HuH-7.5 (cell line): ENCODE measurements around the gene PRSS8.

Experiments
- DNase-seq: peaks from one replicate; pipeline ENCODE4 v3.0.0; 2011; ENCODE audit warnings: low spot score

PRSS8 gene

GRCh38 chr16:31128711-31129567 lies 6.6 kb downstream of the PRSS8 start:
- DNase-seq, result no peak

- no peak for DNase-seq
Measured at GRCh38 chr16:31127182-31127581, 8.3 kb downstream of the PRSS8 start.

DNA sequence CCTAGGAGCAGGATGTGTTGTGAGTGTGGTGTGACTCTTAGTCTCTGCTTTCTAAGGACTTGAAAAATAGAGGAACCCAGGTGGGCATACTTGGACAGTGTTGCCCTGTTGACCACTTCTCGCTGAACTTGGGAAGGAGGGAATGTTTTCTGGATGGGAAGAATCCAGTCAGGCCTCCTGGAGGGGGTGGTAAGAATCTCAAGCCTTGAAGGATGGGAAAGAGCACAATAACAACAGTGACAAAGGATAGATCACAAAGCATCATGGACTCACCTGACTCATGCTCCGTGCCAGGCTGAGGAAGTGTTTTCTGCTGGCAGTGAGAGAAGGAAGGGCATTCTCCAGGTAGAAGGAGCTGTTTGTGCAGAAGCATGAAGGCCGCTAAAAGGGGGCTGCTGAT lies 9.7 kb downstream of the PRSS8 start:
- no peak for DNase-seq

DNA sequence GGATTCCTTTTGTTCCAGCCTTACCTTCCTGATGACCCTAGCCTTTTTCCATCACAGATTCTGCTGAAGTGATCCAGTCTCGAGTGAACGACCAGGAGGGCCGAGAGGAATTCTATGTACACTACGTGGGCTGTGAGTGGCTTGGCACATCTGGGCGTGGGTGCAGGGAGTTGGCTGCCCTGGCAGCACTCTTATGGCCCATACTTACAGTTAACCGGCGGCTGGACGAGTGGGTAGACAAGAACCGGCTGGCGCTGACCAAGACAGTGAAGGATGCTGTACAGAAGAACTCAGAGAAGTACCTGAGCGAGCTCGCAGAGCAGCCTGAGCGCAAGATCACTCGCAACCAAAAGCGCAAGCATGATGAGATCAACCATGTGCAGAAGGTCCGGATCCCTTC lies 15.4 kb downstream of the PRSS8 start:
- no peak for DNase-seq

DNA sequence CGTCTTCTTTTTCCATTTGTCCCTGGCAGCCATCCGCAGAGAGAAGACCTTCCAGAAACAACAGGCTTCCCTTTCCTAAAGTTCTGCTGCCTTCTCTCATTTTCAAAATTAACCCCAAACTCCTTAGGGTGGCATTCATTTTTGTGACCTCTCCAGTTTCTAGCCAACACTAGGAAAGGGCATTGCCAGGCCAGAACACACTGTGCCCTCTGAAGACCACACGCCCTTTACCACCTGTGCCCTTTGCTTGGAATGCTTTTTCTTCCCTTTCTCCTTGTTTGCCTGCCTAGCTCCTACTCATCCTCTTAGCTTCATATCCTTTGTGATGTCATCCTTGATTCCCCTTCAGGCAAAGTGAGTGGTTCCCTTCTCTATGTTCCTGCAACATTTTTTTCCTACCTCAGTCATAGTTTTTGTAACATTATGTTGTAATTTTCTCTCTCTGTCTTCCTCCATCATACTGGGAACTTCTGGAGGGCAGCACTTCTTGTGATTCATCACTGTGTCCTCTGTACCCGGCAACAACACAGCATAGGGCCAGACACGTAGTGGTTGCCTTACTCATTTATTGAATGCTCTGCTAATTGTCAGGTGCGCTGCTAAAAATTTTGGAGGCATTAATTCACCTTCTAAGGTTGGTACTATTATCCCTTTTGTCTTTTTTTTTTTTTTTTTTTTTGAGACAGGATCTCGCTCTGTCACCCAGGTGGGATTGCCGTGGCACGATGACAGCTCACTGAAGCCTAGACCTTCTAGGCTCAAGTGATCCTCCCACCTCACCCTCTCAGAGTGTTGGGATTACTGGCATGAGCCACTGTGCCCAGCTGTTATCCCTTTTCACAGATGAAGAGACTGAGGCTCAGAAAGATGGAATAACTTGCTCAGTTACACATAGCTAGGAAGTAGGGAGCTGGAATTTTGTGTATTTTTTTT lies 17.0 kb downstream of the PRSS8 start:
- DNase-seq, result no peak

- peak; percentile 96 for DNase-seq
Measured at GRCh38 chr16:31117384-31118222, 17.9 kb downstream of the PRSS8 start, which contains the start of gene KAT8. Gene KAT8, plus strand, starts transcription at chr16:31117664. Its CDS starts 18 bp downstream, at chr16:31117682.

DNA sequence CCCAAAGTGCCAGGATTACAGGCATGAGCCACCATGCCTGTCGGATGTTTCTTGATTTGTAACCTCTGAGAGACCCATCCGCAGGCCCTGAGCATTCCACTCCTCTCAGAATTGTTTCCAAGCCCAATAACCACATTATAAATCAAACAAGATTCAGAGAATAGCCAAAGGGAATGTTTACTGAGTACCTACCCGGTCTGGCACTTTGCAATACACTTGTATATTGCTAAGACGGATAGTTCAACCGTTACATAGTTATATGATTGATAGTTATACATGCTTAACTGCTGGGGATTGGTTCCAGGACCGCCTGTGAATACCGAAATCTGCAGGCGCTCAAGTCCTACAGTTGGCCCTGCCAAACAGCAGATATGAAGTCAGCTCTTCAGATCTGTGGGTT lies 21.1 kb downstream of the PRSS8 start:
- DNase-seq, result no peak

GRCh38 chr16:31113121-31114120 lies 22.1 kb downstream of the PRSS8 start:
- DNase-seq, result no peak

DNA sequence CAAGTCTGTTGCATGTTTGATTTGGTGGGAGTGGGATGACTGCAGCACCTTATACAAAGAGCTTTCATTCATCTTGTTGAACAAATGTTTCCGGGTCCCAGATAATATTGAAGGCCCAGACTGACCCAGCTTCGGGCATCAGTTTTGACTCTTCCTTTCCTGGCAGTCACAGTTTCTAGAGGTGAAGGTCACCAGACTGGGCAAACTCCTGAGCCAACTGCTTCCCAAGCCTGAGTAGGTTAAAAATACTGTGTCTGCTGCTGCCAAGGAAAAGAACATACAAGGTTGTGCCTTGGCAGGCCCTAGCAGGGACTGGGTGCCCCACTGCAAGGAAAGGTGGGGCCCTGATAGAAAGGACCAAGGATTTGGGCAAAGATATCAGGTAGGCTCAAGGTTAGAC lies 22.8 kb downstream of the PRSS8 start:
- no peak for DNase-seq

GRCh38 chr16:31111881-31112466 lies 23.6 kb downstream of the PRSS8 start:
- no peak for DNase-seq

GRCh38 chr16:31110106-31111034 lies 25.2 kb downstream of the PRSS8 start:
- no peak for DNase-seq

- DNase-seq, result no peak
Measured at GRCh38 chr16:31109622-31110021, 25.9 kb downstream of the PRSS8 start.

DNA sequence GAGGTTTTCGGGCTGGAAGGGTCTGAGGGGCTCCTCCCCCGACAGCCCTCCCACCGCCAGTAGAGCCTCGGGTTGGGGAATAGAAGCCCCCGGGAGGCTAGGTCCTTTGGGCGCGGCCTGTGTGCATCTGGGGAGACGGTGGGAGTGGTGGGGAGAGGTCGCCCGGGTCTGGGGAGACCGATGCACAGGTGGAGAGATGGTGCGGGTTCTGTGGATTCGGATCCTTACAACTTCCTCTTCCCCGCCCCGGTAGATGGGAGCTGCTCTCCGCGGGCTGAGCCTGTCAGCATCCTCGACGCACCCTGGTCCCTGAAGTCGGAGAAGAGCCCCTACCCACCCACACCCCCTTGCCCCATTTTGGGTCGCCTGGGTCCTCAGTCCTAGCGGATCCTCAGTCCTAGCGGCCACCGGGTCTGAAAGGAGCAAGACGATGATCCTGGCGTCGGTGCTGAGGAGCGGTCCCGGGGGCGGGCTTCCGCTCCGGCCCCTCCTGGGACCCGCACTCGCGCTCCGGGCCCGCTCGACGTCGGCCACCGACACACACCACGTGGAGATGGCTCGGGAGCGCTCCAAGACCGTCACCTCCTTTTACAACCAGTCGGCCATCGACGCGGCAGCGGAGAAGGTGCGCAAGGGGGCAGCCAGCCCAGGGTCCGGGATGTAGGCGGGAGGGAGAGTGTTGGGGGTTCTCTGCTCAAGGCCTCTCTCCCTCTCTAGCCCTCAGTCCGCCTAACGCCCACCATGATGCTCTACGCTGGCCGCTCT lies 26.6 kb downstream of the PRSS8 start:
- DNase-seq, result no peak

DNA sequence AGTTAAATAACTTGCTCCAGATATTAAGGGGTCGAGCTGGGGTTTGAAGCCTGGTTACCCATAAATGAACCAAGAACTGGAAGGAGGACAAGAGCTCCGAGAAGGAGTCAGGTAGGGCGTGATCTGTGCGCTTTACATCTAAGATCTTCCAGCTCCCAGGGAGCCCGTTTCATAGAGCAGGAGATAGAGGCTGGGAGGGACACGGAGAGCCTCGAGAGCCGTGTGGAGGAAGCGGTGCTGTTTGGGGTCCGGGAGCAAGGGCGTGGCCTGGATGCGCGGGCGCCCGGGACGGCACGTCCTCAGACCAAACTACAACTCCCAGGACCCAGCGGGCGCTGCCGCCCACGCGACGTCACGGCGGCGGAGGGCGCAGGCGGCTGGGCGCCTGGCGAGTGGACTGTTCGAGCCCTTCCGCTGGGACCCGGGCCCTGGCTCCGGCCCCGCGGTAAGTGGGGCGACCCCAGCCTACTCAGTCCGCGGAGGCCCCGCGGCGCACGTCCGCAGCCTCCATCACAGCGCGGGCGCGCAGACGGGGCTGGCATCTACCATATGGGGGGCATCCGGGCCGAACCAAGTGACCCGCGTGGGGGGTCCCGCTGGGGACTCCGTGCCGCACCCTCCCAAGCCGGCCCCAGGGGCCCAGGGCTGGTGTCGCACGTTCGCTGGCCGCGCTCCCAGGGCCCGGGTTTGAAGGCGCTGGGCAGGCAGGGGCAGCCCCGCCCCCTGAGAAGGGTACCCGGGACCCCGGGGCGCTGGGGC lies 27.3 kb downstream of the PRSS8 start, which contains the start of gene BCKDK:
BCKDK (plus strand) TSS at position 352 of the 759 bp plus-strand sequence. CDS start 838 bp downstream, outside the sequence.
- peak; percentile 87 for DNase-seq

DNA sequence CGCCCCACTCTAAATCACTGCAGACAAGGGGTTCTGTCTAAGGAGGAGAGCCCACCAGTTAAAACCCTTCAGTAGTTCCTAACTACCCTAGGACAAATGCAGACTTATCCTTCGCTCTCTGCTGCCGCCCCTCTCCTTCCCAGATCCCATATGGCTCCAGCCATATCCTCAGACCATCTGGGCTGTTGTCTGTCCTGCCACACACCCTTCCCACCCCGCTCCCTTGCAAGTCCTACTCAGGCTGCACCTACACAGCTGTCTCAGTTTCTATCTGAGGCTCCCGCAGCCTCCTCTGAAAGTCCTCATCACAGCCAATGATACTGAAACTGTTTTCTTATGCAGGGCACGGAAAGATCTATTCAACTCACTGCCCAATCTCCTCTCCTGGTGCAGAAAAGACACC lies 28.1 kb downstream of the PRSS8 start:
- no peak for DNase-seq

GRCh38 chr16:31106509-31107464 lies 28.7 kb downstream of the PRSS8 start:
- DNase-seq, result no peak
